HG02981 (cell line): ENCODE results near the gene PUS1.
A peak's percentile ranks its signal among the peaks of the same experiment; 100 is the strongest.
"Not testable (repeated sequence)": the region's sequence is repeated elsewhere in the genome, so short reads cannot be mapped to it uniquely, and the experiment has no call there.

Experiments used
- ATAC-seq: cut with Tn5 transposase; IDR thresholded peaks from one replicate; pipeline ENCODE4 v1.9.1; 2021; ENCODE audit warnings: mild to moderate bottlenecking, moderate library complexity; ENCODE audit not compliant: unreplicated experiment

Gene PUS1

DNA sequence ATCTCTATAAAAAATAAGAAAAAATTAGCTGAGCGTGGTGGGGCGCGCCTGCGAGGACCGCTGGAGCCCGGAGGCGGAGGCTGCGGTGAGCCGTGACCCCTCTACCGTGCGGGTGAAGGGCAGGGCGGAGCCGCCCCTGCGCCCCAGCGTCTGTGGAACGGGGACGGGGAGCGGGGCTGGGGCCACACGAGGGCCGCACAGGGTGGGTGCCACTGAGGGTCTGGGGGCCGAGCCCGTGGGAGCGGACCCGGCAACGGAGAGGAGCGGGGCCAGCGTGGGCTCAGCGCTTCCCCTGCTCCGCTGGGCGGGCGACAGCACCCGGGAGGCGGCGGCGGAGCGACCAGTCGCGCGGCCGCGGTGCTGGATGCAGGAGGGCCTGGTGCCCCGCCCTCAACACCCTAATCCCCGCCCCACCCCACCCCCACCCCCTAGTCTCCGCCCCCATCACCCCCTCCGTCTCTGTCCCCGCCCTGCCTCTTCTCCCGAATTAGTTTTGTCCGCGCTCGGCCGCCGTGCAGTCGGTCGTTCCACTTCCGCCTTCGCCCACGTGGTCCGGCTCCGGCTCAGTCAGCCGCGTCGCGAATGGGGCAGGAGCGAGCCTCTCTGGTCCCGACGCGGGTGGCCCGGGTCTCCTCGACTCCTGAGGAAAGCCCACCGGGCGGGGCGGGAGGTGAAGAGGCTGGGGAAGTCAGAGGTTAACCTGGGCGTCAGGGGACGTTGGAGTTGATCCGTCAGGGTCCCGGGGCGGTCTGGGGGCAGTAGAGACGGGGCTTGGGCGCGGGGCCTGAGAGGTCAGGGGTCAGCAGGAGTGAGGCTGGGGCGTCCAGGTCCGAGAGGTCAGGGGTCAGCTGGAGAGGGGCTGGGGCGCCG lies at the start of gene PUS1:
PUS1 (plus strand) TSS at position 566 of the 870 bp plus-strand sequence. CDS start 447 bp downstream, outside the sequence.
- ATAC-seq = peak; percentile 62

DNA sequence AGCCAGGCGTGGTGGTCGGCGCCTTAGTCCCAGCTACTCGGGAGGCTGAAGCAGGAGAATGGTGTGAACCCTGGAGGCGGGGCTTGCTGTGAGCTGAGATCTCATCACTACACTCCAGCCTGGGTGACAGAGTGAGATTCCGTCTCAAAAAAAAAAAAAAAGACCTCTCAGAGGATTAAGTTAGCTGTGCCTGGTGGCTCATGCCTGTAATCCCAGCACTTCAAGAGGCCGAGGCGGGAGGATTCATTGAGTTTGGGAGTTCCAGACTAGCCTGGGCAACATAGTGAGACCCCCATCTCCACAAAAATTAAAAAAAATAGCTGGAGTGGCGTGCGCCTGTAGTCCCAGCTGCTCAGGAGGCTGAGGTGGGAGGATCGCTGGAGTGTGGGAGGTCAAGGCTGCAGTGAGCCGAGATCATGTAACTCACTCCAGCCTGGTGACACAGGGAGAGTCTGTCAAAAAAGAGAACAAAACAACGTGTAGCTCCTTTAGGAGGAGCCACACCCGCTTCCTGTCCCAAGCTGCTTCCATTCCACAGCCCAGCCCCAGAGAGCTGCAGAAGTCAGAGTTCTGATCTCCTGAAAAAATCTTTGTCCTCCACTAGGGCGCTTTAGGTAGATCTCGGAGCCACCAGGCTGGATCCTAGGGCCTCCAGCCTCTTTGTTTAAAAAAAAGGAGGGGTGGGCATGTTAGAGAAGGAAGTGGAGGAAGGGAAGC lies 46.1 kb upstream of the PUS1 start:
- ATAC-seq = no peak

DNA sequence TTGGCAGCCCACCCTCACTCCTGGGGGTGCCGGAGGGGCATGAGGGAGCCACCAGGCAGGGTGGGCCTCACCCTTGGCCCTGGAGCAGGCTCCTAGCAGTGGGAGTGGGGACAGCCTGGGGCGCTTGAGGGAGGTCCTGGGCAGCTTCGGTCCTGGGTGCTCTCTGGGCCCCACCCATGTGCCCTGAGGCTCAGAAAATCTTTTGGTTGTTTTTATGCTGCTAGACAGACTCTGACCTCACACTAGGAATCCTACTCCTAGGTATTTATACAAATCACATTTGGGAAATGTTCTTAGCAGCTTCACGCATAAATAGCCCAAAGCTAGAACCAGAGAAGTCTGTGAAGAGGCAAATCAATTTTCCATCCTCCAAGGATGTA lies 45.6 kb upstream of the PUS1 start:
- ATAC-seq = no peak

DNA sequence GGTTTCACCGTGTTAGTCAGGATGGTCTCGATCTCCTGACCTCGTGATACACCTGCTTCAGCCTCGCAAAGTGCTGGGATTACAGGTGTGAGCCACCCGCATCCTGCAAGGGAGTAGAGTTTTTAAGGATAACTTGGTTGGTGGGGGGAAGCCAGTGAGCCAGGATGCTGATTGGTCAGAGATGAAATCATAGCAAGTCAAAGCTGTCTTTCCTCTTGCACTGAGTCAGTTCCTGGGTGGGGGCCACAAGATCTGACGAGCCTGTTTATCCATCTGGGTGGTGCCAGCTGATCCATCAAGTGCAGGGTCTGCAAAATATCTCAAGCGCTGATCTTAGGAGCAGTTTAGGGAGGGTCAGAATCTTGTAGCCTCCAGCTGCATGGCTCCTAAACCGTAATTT lies 44.0 kb upstream of the PUS1 start:
- not testable (repeated sequence) for ATAC-seq

DNA sequence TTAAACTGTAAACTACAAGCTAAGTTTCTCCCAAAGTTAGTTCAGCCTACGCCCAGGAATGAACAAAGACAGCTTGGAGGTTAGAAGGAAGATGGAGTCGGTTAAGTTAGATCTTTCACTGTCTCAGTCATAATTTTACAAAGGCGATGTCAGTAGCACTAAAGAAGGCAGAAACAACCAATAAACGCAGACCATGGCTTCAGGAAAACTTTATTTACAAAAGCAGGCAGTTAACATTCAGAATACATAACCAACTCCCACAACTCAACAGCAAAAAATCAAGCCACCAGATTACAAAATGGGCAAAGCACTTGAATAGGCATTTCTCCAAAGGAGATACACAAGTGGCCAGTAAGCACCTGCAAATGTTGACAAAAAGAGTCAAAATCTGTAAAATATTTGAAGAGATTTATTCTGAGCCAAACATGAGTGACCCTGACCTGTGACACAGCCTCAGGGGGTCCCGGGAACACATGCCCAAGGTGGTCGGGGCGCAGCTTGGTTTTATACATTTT lies 43.5 kb upstream of the PUS1 start:
- ATAC-seq = no peak

DNA sequence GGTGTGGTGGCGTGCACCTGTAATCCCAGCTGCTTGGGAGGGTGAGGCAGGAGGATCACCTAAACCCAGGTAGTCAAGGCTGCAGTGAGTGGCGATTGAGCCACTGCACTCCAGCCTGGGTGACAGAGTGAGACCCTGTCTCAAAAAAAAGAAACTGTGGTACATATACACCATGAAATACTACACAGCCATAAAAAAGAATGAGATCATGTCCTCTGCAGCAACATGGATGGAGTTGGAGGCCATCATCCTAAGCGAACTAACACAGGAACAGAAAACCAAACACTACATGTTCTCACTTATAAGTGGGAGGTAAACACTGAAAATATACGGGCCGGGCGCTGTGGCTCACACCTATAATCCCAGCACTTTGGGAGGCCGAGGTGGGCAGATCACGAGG lies 37.4 kb upstream of the PUS1 start:
- ATAC-seq = not testable (repeated sequence)

DNA sequence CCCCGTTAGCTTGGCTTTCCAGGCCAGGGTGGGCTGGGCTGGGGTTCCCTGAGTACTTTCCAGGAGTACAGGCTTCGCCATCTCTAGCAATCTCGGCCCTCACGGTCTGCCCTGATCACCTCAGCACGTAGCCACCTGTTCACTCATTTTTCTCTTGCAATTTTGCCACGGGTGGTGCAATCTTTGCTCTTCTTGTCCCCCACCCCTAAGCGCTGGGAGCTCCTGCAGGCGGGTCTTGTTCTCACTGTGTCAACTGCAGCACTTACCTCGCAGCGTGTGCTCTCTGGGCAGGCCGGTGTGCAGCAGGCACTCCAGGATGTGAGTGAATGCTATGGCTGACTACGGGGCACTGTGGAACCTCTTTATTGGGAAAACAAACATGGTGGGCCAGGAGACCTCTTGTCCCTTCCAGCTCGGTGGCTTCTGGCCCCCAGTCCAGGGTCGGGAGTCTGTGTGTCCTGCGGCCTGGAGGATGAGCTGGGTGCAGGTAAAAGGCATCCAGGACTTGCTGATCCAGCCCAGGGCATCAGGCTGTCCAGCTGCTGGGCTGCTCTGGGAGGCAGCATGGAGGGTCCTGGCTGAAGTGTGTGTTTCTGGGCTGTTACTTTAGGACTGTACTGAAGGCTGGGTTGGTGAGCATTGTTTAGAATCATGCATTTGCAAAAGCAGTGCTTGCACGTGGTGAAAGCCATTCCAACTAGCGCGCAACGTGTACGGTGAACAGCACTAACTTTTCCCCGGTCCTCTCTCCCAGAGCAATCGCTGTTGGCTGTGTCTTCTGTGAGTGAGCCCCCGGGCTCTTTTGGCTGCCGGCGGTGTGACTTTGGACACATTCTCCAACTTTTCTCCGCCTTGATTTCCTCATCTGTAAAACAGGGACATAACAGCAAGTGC lies 36.1 kb upstream of the PUS1 start:
- no peak for ATAC-seq

DNA sequence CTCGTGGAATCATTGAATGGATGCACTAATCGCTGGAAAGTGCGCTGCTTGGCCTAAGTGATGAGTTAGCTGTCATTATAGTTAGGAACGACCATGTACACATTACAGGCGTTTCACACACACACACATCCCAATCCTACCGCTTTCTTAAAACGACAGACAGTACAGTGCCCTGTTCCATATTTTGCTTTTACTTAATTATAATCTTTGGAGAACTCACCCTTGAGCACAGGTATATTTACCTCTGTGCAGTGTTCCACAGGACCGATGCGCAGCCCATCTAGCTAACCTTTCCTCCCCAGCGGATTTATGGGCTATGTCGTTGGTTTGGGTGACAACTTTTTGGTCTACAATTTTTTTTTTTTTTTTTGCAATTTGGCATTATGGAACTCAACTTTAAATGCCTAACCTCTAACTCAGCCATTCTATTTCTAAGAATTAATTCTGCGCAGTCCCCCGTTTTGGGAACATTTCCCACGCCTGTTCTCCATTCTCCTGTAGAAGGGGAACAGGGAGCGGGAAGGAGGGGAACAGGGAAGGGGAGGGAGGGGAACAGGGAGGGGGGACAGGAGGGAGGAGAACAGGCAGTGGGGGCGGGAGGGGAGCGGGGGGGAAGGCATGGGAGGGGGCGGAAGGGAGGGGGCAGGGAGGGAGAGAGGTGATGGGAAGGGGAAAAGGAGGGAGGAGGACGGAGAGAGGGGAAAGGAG lies 35.3 kb upstream of the PUS1 start:
- no peak for ATAC-seq

DNA sequence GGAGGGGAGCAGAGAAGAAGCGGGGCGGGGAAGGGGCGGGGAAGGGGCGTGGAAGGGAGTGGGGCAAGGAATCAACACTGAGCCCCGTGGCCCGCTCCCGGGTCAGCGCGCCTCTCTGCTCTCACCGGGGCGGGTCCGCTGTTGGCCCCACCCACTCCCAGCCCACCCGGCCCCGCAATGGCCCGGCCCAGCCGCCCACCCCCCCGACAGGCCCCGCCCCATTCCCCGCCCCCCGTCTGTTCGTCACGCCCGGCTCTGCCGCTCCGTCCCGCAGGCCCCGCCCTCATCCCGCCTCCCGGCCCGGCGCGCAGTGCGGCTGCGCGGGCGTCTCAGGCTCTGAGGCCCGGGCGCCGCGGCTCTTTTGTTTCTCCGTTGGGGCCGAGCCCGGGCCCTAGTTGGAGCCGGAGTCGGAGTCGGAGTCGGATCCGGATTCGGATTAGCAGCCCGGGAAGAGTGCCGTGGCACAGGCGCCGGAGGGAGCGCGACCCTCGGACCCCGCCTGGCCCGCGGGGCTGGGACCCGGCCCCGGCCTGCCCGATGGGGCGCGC lies 34.7 kb upstream of the PUS1 start, which contains the start of gene ULK1:
ULK1 (plus strand) TSS at position 310 of the 548 bp plus-strand sequence. CDS start 380 bp downstream, outside the sequence.
- peak; percentile 79 for ATAC-seq

DNA sequence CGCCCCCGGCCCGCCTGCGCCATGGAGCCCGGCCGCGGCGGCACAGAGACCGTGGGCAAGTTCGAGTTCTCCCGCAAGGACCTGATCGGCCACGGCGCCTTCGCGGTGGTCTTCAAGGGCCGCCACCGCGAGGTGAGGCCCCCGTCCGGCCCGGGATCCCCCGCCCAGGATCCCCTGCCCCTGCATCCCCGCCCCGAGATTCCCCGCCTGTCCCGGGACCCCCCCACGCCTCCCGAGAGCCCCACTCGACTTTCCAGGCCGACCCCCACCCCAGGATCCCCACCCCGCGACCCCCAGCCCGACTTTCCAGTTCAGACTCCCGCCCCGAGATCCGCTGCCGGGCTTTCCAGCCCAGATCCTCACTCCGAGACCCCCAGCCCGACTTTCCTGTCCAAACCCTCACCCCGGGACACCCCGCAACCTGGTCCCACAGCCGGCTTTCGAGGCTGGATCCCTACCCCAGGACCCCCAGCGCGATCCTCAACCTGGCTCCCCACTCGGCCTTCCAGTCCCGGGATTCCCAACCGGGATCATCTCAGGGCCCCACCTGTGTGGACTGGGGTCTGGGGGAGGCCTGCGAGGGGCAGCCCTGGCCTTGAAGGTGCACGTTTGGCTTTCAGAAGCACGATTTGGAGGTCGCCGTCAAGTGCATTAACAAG lies 34.0 kb upstream of the PUS1 start:
- ATAC-seq = no peak

DNA sequence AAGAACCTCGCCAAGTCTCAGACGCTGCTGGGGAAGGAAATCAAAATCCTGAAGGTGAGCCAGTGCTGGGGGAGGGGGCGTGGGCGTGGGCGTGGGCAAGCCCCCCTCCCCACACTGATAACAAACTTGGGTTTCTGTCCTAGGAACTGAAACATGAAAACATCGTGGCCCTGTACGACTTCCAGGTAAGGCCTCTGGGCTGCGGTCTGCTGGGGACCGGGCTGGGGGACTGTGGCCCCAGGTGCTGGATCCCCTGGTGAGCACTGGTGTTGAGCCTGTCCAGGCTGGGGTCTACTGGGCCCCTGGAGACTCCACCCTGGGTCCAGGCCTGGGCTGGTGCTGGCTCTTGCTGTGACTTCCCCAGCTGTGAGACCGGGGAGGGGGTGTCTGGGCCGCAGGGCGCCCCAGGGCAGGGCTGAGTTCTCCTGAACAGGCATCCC lies 33.4 kb upstream of the PUS1 start:
- ATAC-seq = peak; percentile 8

DNA sequence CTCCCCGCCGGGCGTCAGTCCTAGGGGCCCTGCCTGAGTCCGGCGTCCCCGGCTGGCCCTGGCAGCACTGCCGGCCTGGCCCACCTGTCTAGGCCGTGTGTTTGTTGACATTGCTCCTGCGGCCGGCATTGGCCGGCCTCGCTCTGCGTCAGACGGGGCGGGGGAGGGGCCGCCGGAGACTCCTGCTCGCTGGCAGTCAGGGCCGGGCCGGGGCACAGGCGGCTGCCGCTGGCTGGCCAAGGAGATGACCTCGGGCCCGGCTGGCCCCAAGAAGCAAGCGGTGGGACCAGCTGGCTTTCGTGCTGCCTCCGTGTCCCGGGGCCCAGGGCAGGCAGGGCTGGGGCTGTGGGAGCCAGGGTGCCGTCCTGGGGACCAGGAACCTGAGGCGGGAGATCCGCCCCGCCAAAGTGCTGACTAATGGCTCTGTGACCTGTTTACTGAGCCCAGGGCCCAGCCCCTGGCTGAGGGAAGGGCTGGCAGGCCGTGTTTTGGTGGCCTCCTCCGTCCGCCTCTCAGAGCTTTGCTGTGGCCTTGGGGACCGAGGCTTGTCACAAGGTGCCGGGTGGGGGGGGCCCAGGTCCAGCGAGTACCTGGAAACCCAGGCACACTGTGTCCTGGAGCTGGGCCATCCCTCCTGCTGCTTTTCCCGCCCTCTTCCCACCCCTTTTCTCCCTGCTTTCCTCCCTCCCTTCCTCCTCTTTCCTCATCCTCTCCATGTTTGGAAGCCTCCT lies 32.8 kb upstream of the PUS1 start:
- ATAC-seq = peak; percentile 63

DNA sequence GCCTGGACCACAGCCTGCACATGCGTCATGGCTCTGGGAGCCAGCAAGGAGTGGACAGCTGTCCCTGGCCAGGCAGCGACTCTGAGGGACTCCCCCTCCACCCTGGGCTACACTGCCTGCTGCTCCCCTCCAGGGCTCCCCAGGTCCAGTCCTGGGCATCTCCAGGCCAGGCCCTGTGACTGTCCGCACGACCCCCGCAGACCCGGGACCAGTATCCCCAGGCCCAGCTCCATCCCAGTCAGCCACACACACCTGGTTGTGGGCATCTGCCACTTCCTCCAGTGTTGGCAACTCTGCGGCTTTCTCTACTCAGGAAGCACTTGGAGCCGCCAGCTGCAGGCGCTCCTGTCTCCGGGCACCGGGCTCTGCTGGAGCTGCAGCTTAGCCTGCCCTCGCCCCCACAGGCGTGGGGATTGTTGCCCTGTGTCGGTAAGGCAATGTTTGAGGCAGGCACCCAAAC lies 32.2 kb upstream of the PUS1 start:
- ATAC-seq = no peak

DNA sequence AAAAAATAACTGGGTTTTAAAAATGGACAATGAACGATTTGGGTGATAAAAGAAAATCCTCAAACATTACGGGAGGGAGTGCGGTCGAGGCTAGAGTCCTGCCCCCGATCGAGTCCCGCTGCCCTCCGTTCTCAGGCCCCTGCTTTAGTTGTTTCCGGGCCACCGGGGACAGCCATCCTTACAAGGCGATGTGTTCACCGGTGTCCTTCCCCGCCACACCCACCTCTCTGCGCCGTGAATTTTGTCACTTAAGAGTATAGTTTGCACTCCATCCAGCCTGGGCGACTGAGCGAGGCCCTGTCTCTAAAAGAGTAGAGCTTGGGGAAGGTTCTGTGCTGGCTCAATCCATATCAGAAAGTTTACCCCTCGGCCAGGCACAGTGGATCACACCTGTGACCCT lies 31.8 kb upstream of the PUS1 start:
- ATAC-seq = no peak

DNA sequence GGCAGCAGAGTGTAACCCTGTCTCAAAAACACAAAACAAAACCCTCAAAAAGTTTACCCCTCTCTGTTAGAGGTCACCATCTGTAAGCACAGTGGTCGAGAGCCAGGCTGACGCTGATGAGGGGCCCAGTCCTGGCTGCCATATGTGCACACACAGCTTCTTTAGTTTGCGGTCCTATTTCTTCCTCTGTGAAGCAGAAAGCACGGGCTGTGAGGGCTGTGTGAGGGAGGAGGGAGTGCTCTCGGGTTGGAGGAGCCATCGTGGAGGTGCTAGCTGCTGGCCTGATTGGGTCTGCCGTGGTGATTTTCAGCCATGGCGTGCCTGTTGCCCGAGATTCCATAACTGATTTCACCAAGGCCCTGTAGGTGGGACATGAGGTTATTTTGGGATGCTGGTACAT lies 31.2 kb upstream of the PUS1 start:
- ATAC-seq = no peak

DNA sequence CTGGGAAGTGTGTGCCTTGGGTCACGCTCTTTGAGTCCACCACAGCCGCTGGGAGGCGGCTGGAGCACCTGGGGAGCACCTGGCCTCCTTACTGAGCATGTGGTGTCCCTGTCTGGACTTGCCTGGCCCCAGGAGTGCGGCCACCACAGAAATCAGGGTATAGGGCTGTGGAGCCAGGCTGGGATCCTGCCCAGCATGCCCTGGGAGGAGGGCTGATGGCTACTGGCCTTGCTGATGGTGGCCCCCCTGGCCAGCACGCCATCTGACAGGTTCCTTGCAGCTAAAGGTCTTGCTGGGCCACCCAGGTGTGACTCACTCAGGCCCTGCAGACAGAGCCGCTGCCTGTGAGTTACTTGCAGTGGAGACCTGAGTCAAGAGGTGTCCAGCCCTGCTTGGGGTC lies 28.7 kb upstream of the PUS1 start:
- no peak for ATAC-seq

DNA sequence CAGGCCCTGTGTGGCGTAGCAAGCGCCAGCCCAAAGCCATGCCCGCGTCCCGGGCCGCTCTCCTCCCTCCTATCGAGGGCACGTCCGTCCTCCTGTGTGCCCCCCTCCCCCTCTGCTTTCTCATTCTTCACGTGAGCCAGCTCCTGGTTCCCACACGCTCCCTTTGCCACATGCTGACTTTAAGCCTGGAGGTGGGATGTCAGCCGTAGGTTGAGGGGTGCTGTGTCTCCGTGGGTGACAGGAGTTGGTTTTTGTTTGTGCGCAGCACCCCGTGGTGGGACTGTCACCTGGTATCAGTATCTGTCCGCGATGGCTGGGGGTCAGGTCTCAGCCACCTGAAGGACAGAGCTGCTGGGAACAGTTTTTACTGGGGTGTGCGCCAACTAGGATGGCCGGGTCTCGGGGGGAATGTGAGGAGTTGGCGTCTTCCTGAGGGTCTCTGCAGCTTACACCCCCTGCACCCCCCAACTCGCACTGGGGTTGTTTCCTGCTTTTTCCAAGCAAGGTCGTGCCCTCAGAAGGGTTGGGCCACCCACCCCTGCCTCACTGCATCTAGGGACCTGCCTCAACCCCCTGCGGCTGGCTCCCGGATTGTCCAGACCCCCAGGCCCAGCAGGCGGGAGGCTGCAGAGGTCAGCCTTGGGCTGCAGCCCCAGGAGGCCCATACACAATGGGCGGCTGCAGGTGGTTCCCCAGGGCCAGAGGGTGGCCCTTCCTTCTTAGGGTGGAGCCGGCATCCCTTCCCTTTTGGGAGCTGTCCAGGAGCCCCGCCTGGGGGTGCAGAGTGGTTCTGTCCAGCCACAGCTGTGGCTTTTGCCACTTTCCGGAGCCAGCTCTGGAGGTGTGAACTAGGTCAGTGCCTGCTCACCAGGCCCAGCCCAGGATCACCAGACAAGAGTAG lies 27.4 kb upstream of the PUS1 start:
- ATAC-seq = no peak
